NCI-H345 treated with DMSO at 0.1 percent for 48 hours (cell line): ENCODE measurements around the gene ZNF692.
"Not testable (repeated sequence)": the region's sequence is repeated elsewhere in the genome, so short reads cannot be mapped to it uniquely, and the experiment has no call there.

ENCODE experiments used
- DNase-seq: peaks from one replicate; lab custom pipeline; 2025; ENCODE audit not compliant: unreplicated experiment; lab: John Stamatoyannopoulos, UW

ZNF692 gene, protein sequence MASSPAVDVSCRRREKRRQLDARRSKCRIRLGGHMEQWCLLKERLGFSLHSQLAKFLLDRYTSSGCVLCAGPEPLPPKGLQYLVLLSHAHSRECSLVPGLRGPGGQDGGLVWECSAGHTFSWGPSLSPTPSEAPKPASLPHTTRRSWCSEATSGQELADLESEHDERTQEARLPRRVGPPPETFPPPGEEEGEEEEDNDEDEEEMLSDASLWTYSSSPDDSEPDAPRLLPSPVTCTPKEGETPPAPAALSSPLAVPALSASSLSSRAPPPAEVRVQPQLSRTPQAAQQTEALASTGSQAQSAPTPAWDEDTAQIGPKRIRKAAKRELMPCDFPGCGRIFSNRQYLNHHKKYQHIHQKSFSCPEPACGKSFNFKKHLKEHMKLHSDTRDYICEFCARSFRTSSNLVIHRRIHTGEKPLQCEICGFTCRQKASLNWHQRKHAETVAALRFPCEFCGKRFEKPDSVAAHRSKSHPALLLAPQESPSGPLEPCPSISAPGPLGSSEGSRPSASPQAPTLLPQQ

DNA sequence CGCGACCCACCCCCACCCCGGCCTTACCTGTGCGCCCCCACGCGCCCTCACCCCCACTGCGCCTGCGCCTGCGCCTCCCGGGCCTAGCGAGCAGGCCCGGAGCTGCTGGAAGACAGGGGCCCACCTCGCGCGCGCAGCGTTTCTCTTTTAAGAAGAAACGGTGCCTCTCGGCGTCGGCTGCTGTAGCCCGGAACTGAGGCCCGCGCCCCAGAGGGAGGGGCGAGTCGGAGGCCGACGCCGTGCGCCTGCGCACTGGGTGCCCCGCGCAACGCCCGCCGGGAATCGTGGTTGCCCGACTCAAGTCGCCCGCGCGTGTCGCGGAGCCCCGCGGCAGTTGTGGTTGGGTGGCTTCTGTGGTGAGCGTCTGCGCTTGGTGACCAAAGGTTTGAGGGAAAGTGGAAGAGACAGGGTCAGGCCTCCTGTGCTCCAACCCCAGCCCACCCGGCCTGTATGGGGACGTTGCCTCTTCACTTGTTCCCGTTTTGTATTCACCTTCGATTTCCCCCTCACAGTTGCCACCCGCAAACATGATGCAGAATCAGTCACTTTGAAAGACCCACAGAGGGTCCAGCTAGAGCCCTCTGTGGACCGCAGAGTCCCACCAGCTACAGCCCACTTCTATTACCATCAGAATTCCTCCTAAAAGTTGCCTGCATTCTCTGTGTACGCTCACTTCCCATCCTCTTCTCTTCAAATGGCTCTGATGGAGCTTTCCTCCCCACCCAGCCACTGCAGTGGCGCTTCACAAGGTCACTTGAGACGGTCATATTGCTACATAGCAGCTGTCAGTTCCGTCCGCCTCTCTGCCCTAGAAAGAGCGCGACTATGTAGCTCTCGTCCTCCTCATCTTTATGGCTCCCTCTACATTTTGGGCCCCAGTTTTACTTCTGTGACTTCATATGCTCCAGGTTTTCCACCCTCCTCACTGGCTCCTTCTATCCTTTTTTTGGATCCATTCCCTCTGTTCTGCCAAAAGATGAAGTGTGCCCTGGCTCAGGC is at the start of gene ZNF692:
Gene ZNF692, minus strand, starts transcription at position 195 of the 999 bp plus-strand sequence. CDS start 776 bp downstream, outside the sequence.
- DNase-seq, result peak; percentile 95

DNA sequence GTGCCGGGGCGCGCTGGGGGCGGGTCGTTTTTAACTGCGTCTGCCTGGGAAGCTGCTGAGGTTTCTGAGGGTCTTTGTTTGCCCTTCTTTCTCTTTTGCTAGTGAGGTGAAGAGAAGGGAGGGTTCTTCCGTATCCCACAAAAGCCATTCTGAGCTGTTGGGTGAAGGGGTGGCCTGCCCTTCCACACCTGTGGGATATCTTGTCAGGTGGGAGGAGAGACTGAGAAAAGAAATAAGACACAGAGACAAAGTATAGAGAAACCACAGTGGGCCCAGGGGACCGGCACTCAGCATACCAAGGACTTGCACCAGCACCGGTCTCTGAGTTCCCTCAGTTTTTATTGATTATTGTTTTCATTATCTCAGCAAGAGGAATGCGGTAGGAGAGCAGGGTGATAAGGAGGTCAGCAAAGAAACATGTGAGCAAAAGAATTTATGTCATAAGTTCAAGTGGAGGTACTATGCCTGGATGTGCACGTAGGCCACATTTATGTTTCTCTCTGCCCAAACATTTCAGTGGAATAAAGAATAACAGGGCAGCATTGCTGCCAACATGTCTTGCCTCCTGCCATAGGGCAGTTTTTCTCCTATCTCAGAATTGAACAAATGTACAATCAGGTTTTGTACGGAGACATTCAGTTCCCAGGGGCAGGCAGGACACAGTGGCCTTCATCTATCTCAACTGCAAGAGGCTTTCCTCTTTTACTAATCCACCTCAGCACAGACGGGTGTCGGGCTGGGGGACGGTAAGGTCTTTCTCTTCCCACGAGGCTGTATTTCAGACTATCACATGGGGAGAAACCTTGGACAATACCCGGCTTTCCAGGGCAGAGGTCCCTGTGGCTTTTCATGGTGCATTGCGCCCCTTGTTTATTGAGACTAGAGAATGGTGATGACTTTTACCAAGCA is 48.1 kb upstream of the ZNF692 start:
- DNase-seq, result no peak

DNA sequence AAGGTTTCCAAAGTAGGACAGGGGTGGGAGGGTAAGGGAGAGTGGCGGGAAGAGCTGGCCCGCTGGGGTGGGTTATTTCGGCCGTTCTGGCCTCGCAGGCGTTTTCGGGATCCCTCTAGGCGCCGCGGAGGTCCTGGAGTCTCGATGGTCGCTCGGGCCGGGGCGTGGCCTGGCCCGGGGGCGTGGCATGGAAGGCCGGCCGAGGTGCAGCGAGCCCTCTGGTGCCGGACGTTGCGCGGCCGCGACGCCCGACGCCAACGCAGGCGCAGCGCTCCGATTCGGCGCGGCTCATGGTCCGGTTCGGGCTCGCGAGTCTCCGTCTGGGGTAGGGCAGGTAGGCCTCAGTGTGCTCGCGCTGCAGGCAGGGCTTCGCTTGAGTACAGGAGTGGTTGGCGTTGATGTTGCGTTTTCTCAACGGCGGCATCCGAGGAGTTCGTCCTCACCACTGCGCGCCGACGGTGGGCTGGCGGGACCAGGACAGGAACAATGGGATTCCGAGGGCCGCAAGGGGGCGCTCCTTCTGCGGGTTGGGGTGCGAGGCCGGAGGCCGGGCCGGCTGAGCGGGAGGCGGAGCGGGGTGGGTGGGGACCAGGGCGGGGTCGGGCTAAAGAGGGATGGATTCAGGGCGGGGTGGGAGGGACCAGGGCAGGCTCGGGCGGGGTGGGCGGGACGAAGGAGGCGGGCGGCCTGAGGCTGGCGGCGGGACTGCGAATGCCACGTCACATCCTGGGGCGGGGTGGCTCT is 47.3 kb upstream of the ZNF692 start, which contains the start of gene PGBD2:
Gene PGBD2, plus strand, starts transcription at position 227 of the 744 bp plus-strand sequence. CDS start 7,628 bp downstream, outside the sequence.
- peak; percentile 63 for DNase-seq

DNA sequence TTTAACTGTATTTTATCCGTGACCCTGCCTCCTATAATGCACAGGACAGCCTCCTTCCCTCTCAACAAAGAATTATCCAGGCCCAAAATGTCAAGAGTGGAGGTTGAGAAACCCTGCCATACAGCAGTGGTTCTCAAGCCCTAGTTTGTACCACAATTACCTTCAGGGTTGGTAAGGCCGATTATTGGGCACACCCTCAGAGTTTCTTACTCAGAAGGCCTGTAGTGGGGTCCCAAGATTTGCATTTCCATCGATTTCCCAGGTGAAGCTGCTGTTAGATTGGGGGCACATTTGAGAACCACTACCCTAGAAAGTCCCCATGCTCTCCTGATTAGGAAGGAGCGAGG is 46.8 kb upstream of the ZNF692 start:
- no peak for DNase-seq

DNA sequence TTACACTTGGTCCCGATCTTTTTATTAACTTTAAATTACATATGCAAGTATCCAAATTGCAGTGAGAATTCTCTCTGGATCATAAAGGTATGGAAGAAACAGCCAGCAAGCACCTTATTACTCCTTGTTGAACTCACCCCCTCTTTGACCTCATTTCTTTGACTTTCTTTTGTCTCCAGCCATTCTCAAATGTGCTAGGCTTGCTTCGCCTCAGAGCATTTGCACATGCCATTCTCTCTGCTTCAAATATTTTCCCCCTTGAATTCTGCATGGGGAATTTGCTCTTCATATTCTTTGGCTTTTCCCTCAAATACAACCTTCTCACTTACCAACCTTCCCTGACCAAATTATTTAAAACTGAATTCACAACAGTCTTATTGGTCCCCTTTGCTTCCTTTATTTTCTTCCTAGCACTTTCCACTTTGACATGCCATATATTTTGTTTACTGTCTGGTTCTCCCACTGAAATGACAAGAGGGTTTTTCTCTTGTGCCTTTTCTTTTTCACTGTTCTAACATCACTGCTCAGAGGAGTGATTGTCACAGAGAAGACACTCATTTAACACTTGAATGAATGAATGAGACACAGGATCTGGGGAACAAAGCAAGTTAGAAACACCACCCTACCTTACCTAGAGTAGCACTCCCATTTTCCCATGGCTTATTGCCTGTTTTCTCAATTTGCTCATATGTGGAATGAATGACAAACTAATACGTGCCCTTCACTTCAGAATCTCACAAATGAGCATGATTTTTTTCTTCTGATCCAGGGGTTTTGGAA is 45.7 kb upstream of the ZNF692 start:
- DNase-seq, result no peak

DNA sequence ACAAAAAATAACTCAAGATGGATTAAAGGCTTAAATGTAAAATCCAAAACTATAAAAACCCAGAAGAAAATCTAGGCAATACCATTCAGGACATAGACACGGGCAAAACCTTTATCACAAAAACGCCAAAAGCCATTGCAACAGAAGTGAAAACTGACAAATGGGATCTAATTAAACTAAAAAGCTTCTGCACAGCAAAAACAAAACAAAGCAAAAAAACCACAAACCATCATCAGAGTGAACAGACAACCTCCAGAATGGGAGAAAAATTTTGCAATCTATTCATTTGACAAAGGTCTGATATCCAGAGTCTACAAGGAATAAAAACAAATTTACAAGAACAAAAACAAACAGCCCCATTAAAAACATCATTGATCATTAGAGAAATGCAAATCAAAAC is 42.7 kb upstream of the ZNF692 start:
- no peak for DNase-seq

DNA sequence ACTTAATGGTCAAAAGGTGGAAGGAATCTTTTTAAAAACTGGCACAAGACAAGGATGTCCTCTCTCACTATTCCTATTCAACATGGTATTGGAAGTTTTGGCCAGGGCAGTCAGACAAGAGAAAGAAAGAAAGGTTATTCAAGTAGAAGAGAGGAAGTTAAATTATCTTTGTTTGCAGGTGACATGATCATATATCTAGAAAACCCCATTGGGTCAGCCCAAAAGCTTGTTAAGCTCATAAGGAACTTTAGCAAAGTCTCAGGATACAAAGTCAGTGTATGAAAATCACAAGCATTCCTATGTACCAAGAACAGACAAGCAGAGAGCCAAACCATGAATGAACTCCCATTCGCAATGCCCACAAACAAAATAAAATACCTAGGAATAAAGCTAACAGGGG is 41.8 kb upstream of the ZNF692 start:
- DNase-seq, result no peak

DNA sequence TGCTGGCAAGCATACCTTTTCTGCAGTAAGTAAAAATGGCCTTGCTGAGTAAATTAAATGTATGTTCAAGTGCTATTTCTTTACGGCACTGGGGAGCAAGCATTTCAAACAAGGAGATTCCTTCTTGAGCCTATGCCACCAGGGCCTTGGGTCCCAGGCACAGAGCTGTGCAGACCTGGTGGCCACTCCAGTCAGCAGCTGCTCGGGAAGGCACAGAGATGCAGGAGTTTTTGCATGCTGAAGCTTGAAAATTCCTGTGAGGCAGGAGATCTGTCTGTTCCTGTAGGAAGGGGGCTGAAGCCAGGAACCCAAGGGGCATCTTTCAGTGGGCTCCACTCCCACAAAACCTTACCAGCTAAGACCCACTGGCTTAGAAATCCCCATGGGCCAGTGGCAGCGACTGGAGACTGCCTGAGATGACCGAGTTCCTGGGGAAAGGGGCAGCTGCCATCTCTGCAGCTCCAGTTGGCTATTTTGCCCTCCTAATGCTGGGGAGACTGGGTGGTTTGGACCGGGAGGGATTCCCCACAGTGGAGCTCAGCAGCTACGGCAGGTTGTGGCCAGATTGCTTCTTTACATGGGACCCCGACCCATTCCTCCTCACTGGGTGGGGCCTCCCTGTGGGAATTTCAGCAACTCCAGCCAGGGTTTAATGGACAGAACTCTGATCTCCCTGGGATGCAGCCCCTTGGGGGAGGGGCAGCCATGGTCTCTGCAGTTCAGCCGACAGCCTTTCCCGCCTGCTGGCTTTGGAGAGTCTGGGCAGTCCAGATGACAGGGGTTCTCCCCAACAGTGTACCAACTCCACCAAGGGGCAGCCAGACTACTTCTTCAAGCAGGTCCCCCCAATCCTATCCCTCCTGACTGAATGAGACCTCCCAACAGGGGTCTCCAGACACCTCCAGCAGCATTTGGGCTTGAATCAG is 38.8 kb upstream of the ZNF692 start:
- DNase-seq, result no peak

DNA sequence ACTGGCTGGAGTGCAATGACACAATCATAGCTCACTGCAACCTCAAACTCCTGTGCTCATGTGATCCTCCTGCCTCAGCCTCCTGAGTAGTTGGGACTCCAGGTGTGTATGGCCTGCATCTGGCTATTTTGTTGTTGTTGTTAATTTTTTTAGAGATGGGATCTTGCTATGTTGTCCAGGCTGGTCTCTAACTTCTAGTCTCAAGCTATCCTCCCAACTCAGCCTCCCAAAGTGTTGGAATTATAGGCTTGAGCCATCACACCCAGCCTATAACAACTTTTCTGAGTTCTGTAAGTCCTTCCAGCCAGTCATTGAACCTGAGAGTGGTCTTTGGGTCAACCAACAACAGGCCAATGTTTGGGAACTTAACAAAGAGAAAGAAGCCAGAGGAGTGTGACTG is 36.0 kb upstream of the ZNF692 start:
- no peak for DNase-seq

DNA sequence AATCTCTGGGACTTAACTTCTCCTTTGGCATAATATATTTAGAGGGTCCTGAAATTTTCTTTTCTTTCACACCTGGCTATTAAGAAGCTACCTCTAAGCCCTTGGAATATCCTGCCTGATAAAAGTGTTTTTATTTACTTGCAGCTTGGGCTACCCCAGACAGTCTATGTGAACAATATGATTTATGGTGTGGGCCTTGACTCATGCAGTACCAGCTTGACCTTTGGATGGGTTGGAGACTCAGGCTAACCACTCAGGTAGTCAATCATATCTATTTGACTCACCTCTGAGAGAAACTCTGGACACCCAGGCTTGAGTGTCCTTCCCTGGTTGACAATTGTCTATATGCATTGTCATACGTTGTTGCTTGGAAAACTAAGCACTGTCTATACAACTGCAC is 33.7 kb upstream of the ZNF692 start:
- DNase-seq, result no peak

DNA sequence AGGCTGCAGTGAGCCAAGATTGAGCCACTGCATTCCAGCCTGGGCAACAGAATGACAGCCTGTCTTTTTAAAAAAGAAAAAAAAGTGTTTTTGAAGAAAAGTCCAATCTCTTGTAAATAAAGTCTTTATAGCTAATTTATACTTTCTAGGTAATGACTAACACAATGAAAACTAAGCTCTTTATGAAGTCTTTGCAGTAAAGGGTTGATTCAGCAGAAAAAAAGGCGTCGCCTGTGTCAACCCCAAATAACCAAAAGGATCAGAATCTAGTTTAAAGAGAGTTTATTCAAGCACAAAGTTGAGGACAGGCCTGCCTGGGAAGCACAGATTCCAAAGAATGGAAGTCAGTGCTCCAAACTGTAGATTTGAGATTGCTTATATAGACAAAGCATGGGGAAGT is 32.9 kb upstream of the ZNF692 start:
- no peak for DNase-seq

DNA sequence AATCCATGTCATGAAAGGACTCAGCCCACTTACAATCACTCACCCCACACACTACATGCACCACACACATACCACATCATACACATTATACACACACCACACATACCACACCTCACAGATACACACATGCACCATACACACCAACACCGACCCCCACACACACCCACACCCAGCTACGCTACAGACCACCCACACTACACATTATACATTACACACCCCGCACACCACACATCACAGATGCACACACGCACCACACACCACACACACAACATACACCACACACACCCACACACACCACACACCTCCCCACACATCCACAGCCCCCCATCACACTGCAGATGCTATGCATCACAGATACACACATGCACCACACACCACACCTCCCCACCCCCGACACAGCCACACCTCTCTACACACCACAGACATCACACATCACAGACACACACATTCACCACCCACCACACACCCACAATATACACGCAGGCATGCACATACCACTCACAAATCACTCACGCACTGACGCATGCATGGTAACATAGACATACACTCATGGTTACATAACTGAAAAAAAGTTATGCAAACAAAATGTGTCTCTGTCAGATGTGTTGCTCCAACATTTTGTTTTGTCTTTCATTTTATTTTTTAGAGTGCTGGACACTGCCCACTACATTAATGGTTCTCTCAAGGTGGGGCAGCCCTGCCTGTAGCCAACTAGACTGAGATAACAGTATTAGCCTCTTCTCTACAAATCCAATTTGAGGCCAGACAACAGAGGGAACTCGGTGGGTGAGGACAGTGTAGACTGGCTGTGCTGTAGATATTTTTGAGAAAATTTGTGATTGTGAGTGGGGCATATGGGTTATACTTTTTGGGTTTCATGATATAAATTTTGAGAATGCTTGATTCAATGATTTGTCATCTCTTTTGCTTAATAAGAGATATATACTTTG is 31.9 kb upstream of the ZNF692 start:
- DNase-seq, result no peak

DNA sequence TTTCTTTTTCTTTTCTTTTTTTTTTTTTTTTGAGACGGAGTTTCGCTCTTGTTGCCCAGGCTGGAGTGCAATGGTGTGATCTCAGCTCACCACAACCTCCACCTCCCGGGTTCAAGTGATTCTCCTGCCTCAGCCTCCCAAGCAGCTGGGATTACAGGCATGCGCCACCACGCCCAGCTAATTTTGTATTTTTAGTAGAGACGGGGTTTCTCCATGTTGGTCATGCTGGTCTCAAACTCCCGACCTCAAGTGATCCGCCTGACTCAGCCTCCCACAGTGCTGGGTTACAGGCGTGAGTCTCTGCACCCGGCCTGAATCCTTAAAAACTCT is 31.0 kb upstream of the ZNF692 start:
- not testable (repeated sequence) for DNase-seq

DNA sequence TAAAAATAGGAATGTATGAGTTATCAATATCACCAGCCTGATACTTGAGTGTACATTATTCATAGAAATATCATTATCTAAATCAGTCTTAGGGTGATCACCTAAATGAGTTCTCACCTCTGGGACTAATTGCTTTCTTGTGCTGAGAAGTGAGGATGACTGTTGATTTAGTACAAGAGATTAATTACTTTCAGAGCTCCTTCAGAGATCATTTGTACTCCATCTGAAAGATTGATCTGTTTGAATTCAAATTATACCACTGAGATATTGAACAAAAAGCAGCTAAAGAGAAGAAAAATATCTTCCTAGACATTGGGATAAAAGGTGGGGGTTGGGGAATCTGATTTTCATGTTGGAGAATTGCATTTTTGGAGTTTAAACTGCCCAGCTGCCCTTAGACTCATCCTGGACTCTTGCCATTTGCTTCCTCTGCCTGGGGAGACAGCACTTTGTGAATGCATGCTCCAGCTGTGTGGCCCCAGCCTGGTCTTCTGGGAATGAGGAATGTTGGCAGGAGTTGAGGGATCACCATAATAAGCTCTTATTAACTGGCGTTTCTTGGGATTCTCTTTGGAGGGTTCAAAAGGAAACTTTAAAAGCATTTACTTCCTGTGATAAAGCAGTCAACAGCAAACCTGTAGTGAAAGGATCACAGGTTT is 27.5 kb upstream of the ZNF692 start:
- no peak for DNase-seq

DNA sequence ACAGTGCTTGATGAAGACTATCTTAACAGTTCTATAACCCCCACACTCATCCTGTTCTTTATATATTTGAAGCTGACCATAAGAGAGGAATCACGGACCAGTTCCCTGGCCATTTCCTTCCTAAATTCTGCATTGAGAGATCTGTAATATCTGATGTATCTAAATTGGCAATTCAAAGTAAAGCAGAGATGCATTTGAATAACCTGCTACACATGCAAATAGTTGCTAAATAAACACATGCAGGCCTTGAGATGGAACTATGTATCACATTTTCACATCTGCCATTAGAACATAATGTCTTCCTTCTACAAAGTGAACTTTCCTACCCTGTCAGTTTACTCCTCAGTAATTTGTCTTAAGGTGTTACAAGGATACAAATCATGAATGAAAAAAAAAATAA is 26.8 kb upstream of the ZNF692 start:
- no peak for DNase-seq

DNA sequence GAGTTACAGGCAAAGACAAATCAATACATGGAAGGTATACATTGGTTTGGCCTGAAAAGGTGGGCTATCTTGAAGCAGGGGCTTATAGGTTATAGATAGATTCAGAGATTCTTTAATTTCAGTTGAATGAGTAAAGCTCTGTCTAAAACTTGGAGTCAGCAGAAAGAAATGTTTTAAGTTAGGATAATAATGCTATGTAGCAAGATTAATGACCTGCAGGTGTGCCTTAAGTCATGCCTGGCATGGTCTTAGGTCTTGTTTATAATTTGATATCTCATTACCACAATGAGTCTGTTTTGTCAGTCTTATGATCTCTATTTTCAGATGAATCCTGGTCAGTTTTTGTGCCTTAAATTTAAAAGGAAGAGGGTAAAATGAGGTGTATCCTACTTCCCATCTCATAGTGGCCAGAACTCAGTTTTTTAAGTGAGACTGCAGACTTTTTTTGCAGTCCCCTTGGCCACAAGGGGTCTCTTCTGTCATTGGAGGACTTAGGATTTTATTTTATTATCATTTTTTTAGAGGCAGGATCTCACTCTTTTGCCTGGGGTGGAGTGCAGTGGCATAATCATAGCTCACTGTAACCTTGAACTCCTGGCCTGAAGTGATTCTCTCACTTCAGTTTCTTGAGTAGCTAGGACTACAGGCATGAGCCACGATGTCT is 25.9 kb upstream of the ZNF692 start:
- no peak for DNase-seq
